ENCODE measurements around the gene WDR6. TPM values are rescaled to one million over a fixed set of nuclear protein-coding genes. Genes with fewer than 3 reads are reported as not detected.
"Not testable (repeated sequence)": the region's sequence is repeated elsewhere in the genome, so short reads cannot be mapped to it uniquely, and the experiment has no call there.

WDR6 gene
- total RNA-seq, 2 experiments from 2014 or later = 132 to 134 TPM

- CTCF ChIA-PET = interaction anchor here (4.3 to 5.2 kb wide), 2 partner anchors 16 to 17 kb away, joined by 59 to 100 read pairs; partner anchors contain the start of genes NDUFAF3 and P4HTM
- peak overlapping the region; percentile 99 for H3K4me3 Mint-ChIP-seq
- Histone ChIP-seq H3K4me3 (ENCODE audit: low read length) (peak overlapping the region; percentile 99), H3K27ac (ENCODE audit: low read depth in 1 of 2, low read length in 2 of 2) (no peak overlapping the region), H3K4me1 (ENCODE audit: insufficient read depth, low read length) (peaks cover 25% of the 10 kb centered on the region), H3K9me3 (ENCODE audit: control insufficient read depth in 1 of 2, insufficient read depth in 1 of 2, low read length in 2 of 2) (no peaks in the 10 kb centered on the region), H3K27me3 (ENCODE audit: control insufficient read depth in 1 of 2, insufficient read depth in 2 of 2, low read length in 2 of 2) (no peaks in the 10 kb centered on the region), H3K36me3 (ENCODE audit: insufficient read depth, low read length) (peaks cover 12% of the 10 kb centered on the region)
- intact Hi-C loops (cut with DNase I, micrococcal nuclease) = loop anchor here (2.0 to 5.0 kb wide), 4 partner anchors 15 to 1494 kb away; partner anchors contain the start of genes ELP6 (in 1 of the 2), NME6 (in 1 of the 2) and P4HTM (in 1 of the 2)
- H3K27ac Mint-ChIP-seq = peak overlapping the region; percentile 97
- ATAC-seq (ENCODE audit: poor library complexity) = no peak
- POLR2A ChIA-PET = interaction anchor here (2.3 to 8.0 kb wide), 4 partner anchors 16 to 114 kb away, joined by 17 to 331 read pairs (median 98); partner anchors contain the start of genes DALRD3, NDUFAF3, P4HTM and QRICH1
- TF ChIP-seq, protein P1, sequence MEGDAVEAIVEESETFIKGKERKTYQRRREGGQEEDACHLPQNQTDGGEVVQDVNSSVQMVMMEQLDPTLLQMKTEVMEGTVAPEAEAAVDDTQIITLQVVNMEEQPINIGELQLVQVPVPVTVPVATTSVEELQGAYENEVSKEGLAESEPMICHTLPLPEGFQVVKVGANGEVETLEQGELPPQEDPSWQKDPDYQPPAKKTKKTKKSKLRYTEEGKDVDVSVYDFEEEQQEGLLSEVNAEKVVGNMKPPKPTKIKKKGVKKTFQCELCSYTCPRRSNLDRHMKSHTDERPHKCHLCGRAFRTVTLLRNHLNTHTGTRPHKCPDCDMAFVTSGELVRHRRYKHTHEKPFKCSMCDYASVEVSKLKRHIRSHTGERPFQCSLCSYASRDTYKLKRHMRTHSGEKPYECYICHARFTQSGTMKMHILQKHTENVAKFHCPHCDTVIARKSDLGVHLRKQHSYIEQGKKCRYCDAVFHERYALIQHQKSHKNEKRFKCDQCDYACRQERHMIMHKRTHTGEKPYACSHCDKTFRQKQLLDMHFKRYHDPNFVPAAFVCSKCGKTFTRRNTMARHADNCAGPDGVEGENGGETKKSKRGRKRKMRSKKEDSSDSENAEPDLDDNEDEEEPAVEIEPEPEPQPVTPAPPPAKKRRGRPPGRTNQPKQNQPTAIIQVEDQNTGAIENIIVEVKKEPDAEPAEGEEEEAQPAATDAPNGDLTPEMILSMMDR (IDR thresholded peaks at IDR 0.05) = no peak
- peaks cover 14% of the 10 kb centered on the region for H3K36me3 Mint-ChIP-seq (ENCODE audit: low read depth)
- no peaks in the 10 kb centered on the region for H3K9me3 Mint-ChIP-seq
- no peaks in the 10 kb centered on the region for H3K27me3 Mint-ChIP-seq
- peaks cover 24% of the 10 kb centered on the region for H3K4me1 Mint-ChIP-seq (ENCODE audit: low read depth)
- DNase-seq = no peak
These were observed 1.2 kb upstream of the WDR6 start for GRCh38 chr3:49005998-49006397.

DNA sequence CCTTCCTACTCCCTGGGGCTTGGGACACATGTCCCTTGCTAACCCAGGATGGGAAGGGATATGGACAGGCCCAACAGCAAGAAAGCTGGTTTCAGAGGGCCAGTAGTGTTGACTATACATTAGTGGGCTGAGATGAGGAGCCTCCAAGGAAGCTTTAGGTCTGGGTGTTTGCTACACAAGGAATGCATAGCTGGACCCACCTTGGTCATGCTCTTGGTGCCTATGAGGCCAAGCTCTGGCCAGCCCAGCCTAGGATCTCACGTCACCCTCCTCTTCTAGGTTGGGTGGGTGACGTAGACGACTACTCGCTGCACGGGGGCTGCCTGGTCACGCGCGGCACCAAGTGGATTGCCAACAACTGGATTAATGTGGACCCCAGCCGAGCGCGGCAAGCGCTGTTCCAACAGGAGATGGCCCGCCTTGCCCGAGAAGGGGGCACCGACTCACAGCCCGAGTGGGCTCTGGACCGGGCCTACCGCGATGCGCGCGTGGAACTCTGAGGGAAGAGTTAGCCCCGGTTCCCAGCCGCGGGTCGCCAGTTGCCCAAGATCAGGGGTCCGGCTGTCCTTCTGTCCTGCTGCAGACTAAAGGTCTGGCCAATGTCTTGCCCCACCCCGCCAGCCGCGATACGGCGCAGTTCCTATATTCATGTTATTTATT, 653 bp upstream of the WDR6 start:
- Mint-ChIP-seq H3K27ac (peak overlapping the region; percentile 97), H3K9me3 (no peaks in the 10 kb centered on the region), H3K36me3 (ENCODE audit: low read depth) (peaks cover 16% of the 10 kb centered on the region), H3K4me1 (ENCODE audit: low read depth) (peaks cover 24% of the 10 kb centered on the region), H3K4me3 (peak overlapping the region; percentile 99), H3K27me3 (no peaks in the 10 kb centered on the region)
- TF ChIP-seq, protein P1 (IDR thresholded peaks at IDR 0.05) = no peak
- peak in 3 of 14 experiments; percentile 24 to 57 (median 46) for DNase-seq
- H3K27me3 ChIP-seq (ENCODE audit: control insufficient read depth in 1 of 2, insufficient read depth in 2 of 2, low read length in 2 of 2) = no peaks in the 10 kb centered on the region
- H3K36me3 ChIP-seq (ENCODE audit: insufficient read depth, low read length) = peaks cover 14% of the 10 kb centered on the region
- no peak for ATAC-seq (ENCODE audit: poor library complexity)
- intact Hi-C loops (cut with DNase I, micrococcal nuclease) = loop anchor here (1.0 to 5.0 kb wide), 8 partner anchors 12 to 1494 kb away; partner anchors contain the start of genes DALRD3 (in 1 of the 2), ELP6 (in 1 of the 2), IMPDH2 (in 1 of the 2) and NME6 (in 1 of the 2)
- peak overlapping the region; percentile 99 for H3K4me3 ChIP-seq (ENCODE audit: low read length)
- peaks cover 25% of the 10 kb centered on the region for H3K4me1 ChIP-seq (ENCODE audit: insufficient read depth, low read length)
- H3K9me3 ChIP-seq (ENCODE audit: control insufficient read depth in 1 of 2, insufficient read depth in 1 of 2, low read length in 2 of 2) = no peaks in the 10 kb centered on the region
- ChIA-PET CTCF (interaction anchor here (0.7 to 5.2 kb wide), 8 partner anchors 10 to 88 kb away, joined by 3 to 100 read pairs (median 10); partner anchors contain the start of genes ARIH2, IMPDH2, NDUFAF3 and P4HTM), POLR2A (interaction anchor here (0.7 to 8.0 kb wide), 24 partner anchors 10 to 738 kb away, joined by 3 to 331 read pairs (median 6); partner anchors contain the start of genes ARIH2, CCDC71, DAG1 and DALRD3)
- H3K27ac ChIP-seq (ENCODE audit: low read depth in 1 of 2, low read length in 2 of 2) = peak overlapping the region; percentile 89 to 99

GRCh38 chr3:49007771-49008528, 759 bp downstream of the WDR6 start:
- DNase-seq = peak; percentile 74 to 92 (median 86)
- peaks cover 25% of the 10 kb centered on the region for H3K4me1 ChIP-seq (ENCODE audit: insufficient read depth, low read length)
- H3K4me1 Mint-ChIP-seq (ENCODE audit: low read depth) = peaks cover 32% of the 10 kb centered on the region
- no peaks in the 10 kb centered on the region for H3K9me3 ChIP-seq (ENCODE audit: control insufficient read depth in 1 of 2, insufficient read depth in 1 of 2, low read length in 2 of 2)
- peaks cover 28% of the 10 kb centered on the region for H3K36me3 Mint-ChIP-seq (ENCODE audit: low read depth)
- ChIA-PET CTCF (interaction anchor here (1.1 to 5.2 kb wide), 6 partner anchors 8 to 89 kb away, joined by 4 to 100 read pairs (median 10); partner anchors contain the start of genes ARIH2, IMPDH2, NDUFAF3 and P4HTM), POLR2A (interaction anchor here (0.5 to 8.0 kb wide), 24 partner anchors 10 to 462 kb away, joined by 3 to 331 read pairs (median 4); partner anchors contain the start of genes ARIH2, DAG1, DALRD3 and IMPDH2)
- H3K27me3 ChIP-seq (ENCODE audit: control insufficient read depth in 1 of 2, insufficient read depth in 2 of 2, low read length in 2 of 2) = no peaks in the 10 kb centered on the region
- peak overlapping the region; percentile 99 for H3K4me3 ChIP-seq (ENCODE audit: low read length)
- ATAC-seq (ENCODE audit: poor library complexity) = peak; percentile 51
- intact Hi-C loops (cut with DNase I, micrococcal nuclease) = loop anchor here (1.0 to 5.0 kb wide), 8 partner anchors 10 to 1496 kb away; partner anchors contain the start of genes DALRD3 (in 1 of the 2), ELP6 (in 1 of the 2), IMPDH2 (in 1 of the 2) and NME6 (in 1 of the 2)
- peak overlapping the region; percentile 97 for H3K27ac Mint-ChIP-seq
- H3K27me3 Mint-ChIP-seq = no peaks in the 10 kb centered on the region
- H3K36me3 ChIP-seq (ENCODE audit: insufficient read depth, low read length) = peaks cover 21% of the 10 kb centered on the region
- TF ChIP-seq, protein P1 (IDR thresholded peaks at IDR 0.05) = no peak
- peak overlapping the region; percentile 99 for H3K4me3 Mint-ChIP-seq
- H3K27ac ChIP-seq (ENCODE audit: low read depth in 1 of 2, low read length in 2 of 2) = peak overlapping the region; percentile 89 to 99
- H3K9me3 Mint-ChIP-seq = no peaks in the 10 kb centered on the region

GRCh38 chr3:49008627-49009026, 1.4 kb downstream of the WDR6 start:
- H3K27me3 ChIP-seq (ENCODE audit: control insufficient read depth in 1 of 2, insufficient read depth in 2 of 2, low read length in 2 of 2); H3K27me3 Mint-ChIP-seq; H3K4me3 ChIP-seq (ENCODE audit: low read length); ATAC-seq (ENCODE audit: poor library complexity); DNase-seq; H3K9me3 Mint-ChIP-seq; H3K9me3 ChIP-seq (ENCODE audit: control insufficient read depth in 1 of 2, insufficient read depth in 1 of 2, low read length in 2 of 2): not testable (repeated sequence)
- Histone ChIP-seq H3K4me1 (ENCODE audit: insufficient read depth, low read length) (peaks cover 25% of the 10 kb centered on the region), H3K36me3 (ENCODE audit: insufficient read depth, low read length) (peaks cover 22% of the 10 kb centered on the region), H3K27ac (ENCODE audit: low read depth in 1 of 2, low read length in 2 of 2) (peak overlapping the region; percentile 43 to 89)
- peaks cover 33% of the 10 kb centered on the region for H3K36me3 Mint-ChIP-seq (ENCODE audit: low read depth)
- ChIA-PET CTCF (interaction anchor here (2.2 to 5.2 kb wide), 3 partner anchors 14 to 85 kb away, joined by 10 to 100 read pairs (median 59); partner anchors contain the start of genes NDUFAF3, P4HTM and QRICH1), POLR2A (interaction anchor here (1.5 to 8.0 kb wide), 4 partner anchors 11 to 20 kb away, joined by 3 to 331 read pairs (median 103); partner anchors contain the start of genes DALRD3, IMPDH2, NDUFAF3 and P4HTM)
- H3K27ac Mint-ChIP-seq = peak overlapping the region; percentile 97
- H3K4me3 Mint-ChIP-seq = peak overlapping the region; percentile 99
- intact Hi-C loops (cut with DNase I, micrococcal nuclease) = loop anchor here in 1 of 2 experiments (5.0 kb wide), 2 partner anchors 706 to 1496 kb away; partner anchors contain the start of genes ELP6 and NME6
- peaks cover 32% of the 10 kb centered on the region for H3K4me1 Mint-ChIP-seq (ENCODE audit: low read depth)
